A172 (cell line): Measurements from ENCODE around the gene YPEL1. TPM values are rescaled to one million over a fixed set of nuclear protein-coding genes. Genes with fewer than 3 reads are reported as not detected.
A peak's percentile ranks its signal among the peaks of the same experiment; 100 is the strongest.

ENCODE experiments used
- DNase-seq: peaks from one replicate; pipeline ENCODE4 v3.0.0-alpha.2; 2015; ENCODE audit warnings: low spot score
- total RNA-seq: library from RNA; depleted of rRNA; stranded (reverse); fragments of >200 nt; shearing (Covaris generic); gene quantifications from 2 replicates; pipeline ENCODE4 v1.2.3, GENCODE V29; 2014; rRNA removed

The YPEL1 gene
- total RNA-seq, 1 experiment from 2014 or later: 2.7 TPM

DNA sequence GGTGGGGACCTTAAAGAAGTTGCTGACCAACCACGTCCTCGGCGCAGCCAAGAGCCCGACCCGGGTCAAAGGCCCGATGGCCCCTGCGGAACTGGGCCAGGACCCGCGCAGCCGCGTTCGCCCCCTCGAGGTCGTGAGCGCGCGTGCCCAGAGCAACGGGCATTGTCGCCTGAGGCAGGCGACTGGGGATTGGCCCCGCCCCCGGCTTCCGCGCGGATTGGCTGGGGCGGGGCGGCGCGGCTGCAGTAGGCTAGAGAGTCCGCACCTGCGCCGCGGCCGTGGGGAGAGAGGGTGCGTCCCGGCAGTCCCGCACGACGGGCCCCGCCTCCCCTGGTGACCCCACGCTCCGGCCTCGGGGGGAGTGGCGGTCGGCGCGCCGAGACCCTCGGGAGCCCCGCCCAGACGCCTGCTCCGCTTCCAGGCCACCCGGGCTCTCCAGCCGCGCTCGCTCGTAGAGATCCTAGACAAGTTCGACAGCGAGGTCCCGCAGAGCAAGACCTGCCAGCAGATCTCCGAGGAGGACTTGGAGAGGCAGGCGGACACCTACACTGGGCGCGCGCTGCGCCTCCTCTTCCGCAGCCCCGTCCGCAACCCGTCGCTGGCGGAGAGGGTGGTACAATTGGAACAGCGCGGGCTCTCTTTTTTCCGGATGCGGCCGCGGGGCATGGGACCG is 78.1 kb downstream of the YPEL1 start:
- DNase-seq: no peak

DNA sequence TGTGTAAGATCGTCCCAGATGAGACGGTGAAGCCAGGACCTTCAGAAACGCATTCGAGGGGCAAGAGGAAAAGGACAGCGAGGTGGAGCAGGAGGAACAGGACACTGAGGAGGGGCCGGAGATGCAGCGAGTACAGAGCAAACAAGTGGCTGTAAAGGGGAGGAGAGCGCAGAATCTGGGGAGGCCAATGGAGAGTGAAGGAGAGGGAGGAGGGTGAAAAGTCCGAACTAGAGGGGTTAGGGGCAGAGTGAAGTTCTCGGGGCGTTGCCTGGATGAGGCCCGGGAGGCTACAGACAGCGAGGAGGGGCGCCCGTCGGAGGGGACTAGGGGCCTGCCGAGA is 78.6 kb downstream of the YPEL1 start:
- DNase-seq: no peak

DNA sequence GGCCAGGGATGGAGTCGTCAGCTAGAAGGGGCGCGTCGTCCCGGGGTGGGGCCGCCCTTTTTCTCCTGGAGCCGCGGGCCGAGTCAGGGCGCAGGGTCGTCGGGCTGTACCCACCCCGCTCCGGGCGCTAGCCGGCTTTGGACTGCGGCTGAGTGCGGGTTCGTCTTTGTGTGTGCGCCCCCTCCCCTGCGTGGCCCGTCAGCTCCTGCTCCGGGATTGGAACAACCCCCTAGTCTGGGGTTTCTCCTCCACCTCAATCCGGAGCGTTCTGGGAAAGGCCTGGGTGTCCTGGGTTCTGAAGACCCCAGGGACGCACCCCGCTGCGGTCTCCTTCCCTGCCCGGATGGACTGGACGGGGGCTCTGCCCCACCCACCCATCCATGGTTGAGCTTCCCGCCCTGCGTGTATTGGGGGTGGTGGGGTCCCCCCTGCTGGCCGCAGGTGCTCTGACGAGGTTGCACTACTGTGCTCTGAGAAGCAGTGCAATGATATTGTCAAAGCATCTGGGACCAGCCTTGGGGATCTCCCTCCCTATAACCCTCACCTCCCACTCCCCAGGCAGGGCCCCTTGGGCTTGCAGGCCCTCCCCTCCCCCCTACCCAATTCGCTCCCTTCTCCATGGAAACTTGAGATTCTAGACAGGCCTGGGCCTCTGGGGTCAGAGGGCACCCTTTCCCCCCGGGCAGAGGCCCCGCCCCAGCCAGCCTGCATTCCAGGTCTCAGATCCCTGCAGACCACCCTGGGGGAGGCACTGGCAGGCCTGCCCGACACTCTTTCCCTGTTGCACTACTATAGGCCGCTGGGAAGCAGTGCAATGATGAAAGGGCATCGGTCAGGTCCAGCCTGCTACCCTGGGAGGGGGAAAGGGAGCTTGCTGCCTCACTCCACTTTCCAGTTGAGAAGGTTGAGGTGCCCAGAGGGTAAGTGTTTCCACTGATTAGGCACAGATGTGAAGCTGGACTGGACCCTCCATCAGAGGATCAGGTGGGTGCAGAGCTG is 82.7 kb downstream of the YPEL1 start:
- no peak for DNase-seq

DNA sequence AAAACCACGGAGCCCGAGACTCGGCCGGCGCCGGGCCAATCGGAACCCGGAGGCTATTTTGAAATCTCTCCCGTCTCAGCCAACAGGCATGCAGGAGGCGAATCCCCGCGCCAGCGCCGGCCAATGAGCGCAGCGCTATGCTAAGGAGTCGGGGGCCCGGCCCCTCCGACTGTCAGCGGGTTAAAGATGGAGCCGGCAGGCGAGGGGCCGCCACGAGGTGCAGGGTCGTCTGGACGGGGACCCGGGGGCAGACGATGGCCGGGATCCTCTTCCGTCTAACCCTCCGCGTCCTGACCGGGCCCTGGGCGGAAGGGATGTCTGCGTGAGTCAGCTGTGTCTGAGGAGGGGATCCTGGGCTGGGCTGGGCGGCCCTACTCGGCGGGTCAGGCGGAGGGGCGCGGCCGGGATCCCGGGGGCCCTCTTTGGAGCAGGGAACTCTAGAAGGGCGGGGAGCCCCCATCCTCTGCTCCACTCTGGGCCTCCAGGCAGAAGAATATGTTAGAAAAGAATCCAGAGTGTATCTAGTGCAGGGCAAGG is 83.5 kb downstream of the YPEL1 start:
- peak; percentile 28 for DNase-seq

DNA sequence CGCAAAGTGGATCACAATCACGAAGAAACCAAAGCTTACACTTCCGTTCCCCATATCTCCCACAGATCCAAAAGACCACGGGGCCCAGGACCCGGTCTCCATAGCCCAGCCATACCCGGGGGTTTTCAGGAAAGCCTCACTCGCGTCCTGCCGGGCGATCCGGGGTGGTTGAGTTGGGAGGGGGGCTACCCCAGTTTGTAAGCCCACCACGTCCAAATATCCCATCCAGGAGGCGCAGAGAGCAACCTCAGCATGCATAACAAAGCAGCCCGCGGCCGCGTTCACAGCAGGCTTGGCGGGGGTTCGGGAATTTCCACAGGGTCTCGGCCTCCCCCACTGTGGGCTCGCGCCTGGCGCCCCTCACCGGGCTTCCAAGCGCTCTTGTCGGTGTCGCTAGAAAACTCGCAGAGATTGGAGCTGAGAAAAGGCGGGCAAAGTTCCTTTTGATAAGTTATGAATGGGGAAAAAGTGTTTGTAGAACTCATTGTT is 84.0 kb downstream of the YPEL1 start:
- DNase-seq: no peak

DNA sequence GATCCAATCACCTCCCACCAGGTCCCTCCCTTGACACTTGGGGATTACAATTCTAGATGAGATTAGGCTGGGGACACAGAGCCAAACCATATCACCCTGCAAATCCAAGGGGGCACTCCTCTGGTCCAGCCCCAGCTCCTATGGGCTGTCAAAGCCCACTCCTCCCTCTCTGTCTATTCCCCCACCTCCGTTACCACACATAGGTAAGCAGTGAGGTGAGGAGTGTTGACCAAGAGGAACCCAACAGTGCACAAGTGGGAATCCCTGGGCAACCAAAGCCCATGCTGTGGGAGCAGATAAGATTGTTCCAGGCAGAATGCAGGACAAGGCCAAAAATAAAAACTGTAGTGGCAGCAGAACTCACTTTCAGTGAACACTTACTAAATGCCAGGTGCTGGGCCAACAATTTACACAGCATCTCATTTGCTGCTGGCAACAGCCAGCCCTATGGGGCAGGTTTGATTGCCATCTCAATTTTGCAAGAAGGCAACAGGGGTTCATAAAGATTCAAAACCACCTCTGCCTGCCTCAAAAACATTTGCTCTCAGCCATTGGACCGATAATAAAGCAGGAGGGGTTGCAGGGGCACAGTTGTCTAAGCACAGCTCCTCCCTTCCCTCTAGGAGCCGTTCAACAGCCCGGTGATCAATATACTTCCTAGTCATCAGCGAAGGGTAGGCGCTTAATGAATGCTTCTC is 84.6 kb downstream of the YPEL1 start:
- no peak for DNase-seq

DNA sequence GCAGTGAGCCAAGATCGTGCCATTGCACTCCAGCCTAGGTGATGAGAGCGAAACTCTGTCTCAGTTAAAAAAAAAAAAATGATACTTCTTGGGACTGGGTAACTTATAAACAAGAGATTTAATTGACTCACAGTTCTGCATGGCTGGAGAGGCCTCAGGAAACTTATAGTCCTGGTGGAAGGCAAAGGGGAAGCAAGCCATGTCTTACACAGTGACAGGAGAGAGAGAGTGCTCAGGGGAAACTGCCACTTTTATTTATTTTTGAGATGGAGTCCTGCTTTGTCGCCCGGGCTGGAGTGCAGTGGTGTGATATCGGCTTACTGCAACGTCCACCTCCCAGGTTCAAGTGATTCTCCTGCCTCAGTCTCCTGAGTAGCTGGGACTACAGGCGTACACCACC is 85.3 kb downstream of the YPEL1 start:
- DNase-seq: no peak

Other genes starting within 250 kb of the YPEL1 start
- gene RIMBP3C, start 184.3 kb downstream of the YPEL1 start, total RNA-seq: 0.50 and 0.62 TPM in 2 replicates
- 31.5 and 33.7 TPM in 2 replicates for gene UBE2L3, start 168.1 kb downstream of the YPEL1 start, total RNA-seq
- gene YDJC, start 105.8 kb downstream of the YPEL1 start, total RNA-seq: 15.1 and 18.2 TPM in 2 replicates
- gene CCDC116, start 103.0 kb downstream of the YPEL1 start, total RNA-seq: 0.12 TPM in 1 of 2 replicates, not detected in the other
- gene SDF2L1, start 93.5 kb downstream of the YPEL1 start, total RNA-seq: 14.7 and 16.6 TPM in 2 replicates
- gene PPIL2, start 69.8 kb downstream of the YPEL1 start, total RNA-seq: 9.0 and 13.9 TPM in 2 replicates
- 40.6 and 41.2 TPM in 2 replicates for gene MAPK1, start 131.9 kb upstream of the YPEL1 start, total RNA-seq
- 37.6 and 43.3 TPM in 2 replicates for gene PPM1F, start 217.1 kb upstream of the YPEL1 start, total RNA-seq
- 18.8 and 20.5 TPM in 2 replicates for gene TOP3B, start 247.0 kb upstream of the YPEL1 start, total RNA-seq